Endothelial cell of umbilical vein (primary cell): ENCODE results near the gene GTF3C6. TPM values are rescaled to one million over a fixed set of nuclear protein-coding genes. Genes with fewer than 3 reads are reported as not detected.
"Not testable (repeated sequence)": the region's sequence is repeated elsewhere in the genome, so short reads cannot be mapped to it uniquely, and the experiment has no call there.

Experiments
- BruUV-seq: library from RNA; stranded (reverse); fragments of 400-500 nt; replicated peaks from 2 replicates; lab custom pipeline; 2021; lab: Mats Ljungman, UMichigan
- CTCF ChIA-PET: fragments of 300-600, 350-600 bp; sonication (Branson Sonifier 250); formaldehyde crosslinking; loops from one replicate; lab custom pipeline; 2021; ENCODE audit warnings: antibody characterized with exemption, inconsistent platforms; lab: Charles Lee
- POLR2A ChIA-PET: fragments of 300-600, 350-600 bp; sonication (Branson Sonifier 250); formaldehyde crosslinking; loops from one replicate; lab custom pipeline; 2021; ENCODE audit warnings: antibody characterized with exemption, inconsistent platforms; lab: Charles Lee
- DNase-seq: peaks from one replicate; pipeline ENCODE4 v3.0.0-alpha.2; 2011; ENCODE audit warnings: low read depth, low spot score
- FAIRE-seq: peaks from 2 replicates; lab custom pipeline; 2011; peaks lifted over from hg19 to GRCh38; lab: Jason Lieb, UNC
- H2AFZ ChIP-seq: 2 replicates; pipeline ENCODE4 v1.6.0; 2012; ENCODE audit warnings: low read depth, low read length, control low read depth, inconsistent platforms
- H3K27ac ChIP-seq: 2 replicates; pipeline ENCODE4 v1.5.1; 2011; ENCODE audit warnings: low read depth, mild to moderate bottlenecking, control low read depth, low read length, moderate library complexity; ENCODE audit not compliant: insufficient read depth
- H3K27me3 ChIP-seq, 2 experiments: 2 replicates each; pipeline versions ENCODE4 v1.6.0 to v1.6.1; 2011; ENCODE audit warnings: low read length in 2 of 2, mixed read lengths in 1 of 2; ENCODE audit not compliant: control insufficient read depth in 2 of 2, insufficient read depth in 2 of 2
- H3K36me3 ChIP-seq, 2 experiments: 2 replicates in 1 of 2; 3 replicates in 1 of 2; pipeline ENCODE4 v1.5.1; 2011; ENCODE audit warnings: low read length in 2 of 2, mild to moderate bottlenecking in 1 of 2, moderate library complexity in 1 of 2; ENCODE audit not compliant: control insufficient read depth in 2 of 2, insufficient read depth in 2 of 2; ENCODE audit errors: extremely low read depth in 1 of 2
- H3K4me1 ChIP-seq: 3 replicates; pipeline ENCODE4 v1.5.1; 2011; ENCODE audit warnings: mild to moderate bottlenecking, low read length; ENCODE audit not compliant: control insufficient read depth, insufficient read depth; ENCODE audit errors: extremely low read depth
- H3K4me2 ChIP-seq: 2 replicates; pipeline ENCODE4 v1.6.1; 2011; ENCODE audit warnings: low read length, control low read depth, mixed read lengths; ENCODE audit not compliant: insufficient read depth
- H3K4me3 ChIP-seq, 3 experiments: fragments of 200-600 bp in 1 of 3; sonication (generic), shearing (Covaris generic) in 1 of 3; replicated peaks in 1 of 3; 2 replicates each; pipeline ENCODE4 v1.5.1; 2011 to 2016; ENCODE audit warnings: control low read depth in 3 of 3, low read length in 3 of 3, mild to moderate bottlenecking in 2 of 3, inconsistent platforms in 1 of 3, low read depth in 1 of 3, moderate library complexity in 1 of 3; ENCODE audit not compliant: insufficient read depth in 1 of 3
- H3K79me2 ChIP-seq: 2 replicates; pipeline ENCODE4 v1.6.0; 2012; ENCODE audit warnings: low read length, inconsistent platforms; ENCODE audit not compliant: control insufficient read depth, insufficient read depth
- H3K9ac ChIP-seq: replicated peaks from 2 replicates; pipeline ENCODE3; 2011; ENCODE audit warnings: low read length, control low read depth; ENCODE audit not compliant: insufficient read depth; ENCODE audit errors: extremely low read depth
- H3K9me1 ChIP-seq: replicated peaks from 3 replicates; pipeline ENCODE4 v1.6.0; 2011; ENCODE audit warnings: mild to moderate bottlenecking, low read length; ENCODE audit not compliant: control insufficient read depth, insufficient read depth; ENCODE audit errors: extremely low read depth
- H3K9me3 ChIP-seq: replicated peaks from 2 replicates; pipeline ENCODE4 v1.5.1; 2012; ENCODE audit warnings: low read length, inconsistent platforms; ENCODE audit not compliant: control insufficient read depth, insufficient read depth
- H4K20me1 ChIP-seq: replicated peaks from 2 replicates; pipeline ENCODE3; 2011; ENCODE audit warnings: mild to moderate bottlenecking, low read length; ENCODE audit not compliant: control insufficient read depth, insufficient read depth; ENCODE audit errors: extremely low read depth
- CTCF ChIP-seq, 2 donors: IDR thresholded peaks; 1 replicate in 1 of 2; 2 replicates in 1 of 2; pipeline ENCODE4 v1.5.1; 2011; ENCODE audit warnings: low read length in 2 of 2, mild to moderate bottlenecking in 2 of 2, moderate library complexity in 2 of 2, control low read depth in 1 of 2, inconsistent platforms in 1 of 2, low read depth in 1 of 2; ENCODE audit not compliant: insufficient read depth in 1 of 2; ENCODE audit errors: extremely low read depth in 1 of 2
- EZH2 ChIP-seq: IDR thresholded peaks from 2 replicates; pipeline ENCODE4 v1.6.1; 2012; ENCODE audit warnings: borderline replicate concordance, low read depth, mild to moderate bottlenecking, moderate library complexity, low read length, inconsistent platforms; ENCODE audit not compliant: severe bottlenecking
- MAX ChIP-seq: IDR thresholded peaks from 2 replicates; pipeline ENCODE4 v1.6.1; 2011; ENCODE audit not compliant: insufficient read depth, insufficient read length
- dilution Hi-C: fragments of 300-500 bp; cut with MboI; formaldehyde crosslinking; loops from one replicate; pipeline ENCODE4 v1.15.0; 2019; ENCODE audit warnings: low sequenced_read_pairs; ENCODE audit not compliant: extremely low pct_ligation_motif_present
- intact Hi-C: fragments of 100-400 bp; cut with micrococcal nuclease; formaldehyde crosslinking; loops from one replicate; pipeline ENCODE4 v1.10.0; 2022
- polyA plus RNA-seq, 4 experiments: library from polyadenylated mRNA; depleted of rRNA in 3 of 4; stranded (reverse) in 3 of 4; unstranded in 1 of 4; fragments of >200 nt; gene quantifications; 2 replicates each; pipeline versions ENCODE4 v1.2.1 to v1.2.3, GENCODE V29; 2011 to 2012; ENCODE audit warnings: missing spikeins in 1 of 4
- total RNA-seq: library from RNA; stranded (reverse); gene quantifications from 2 replicates; pipeline ENCODE4 v1.2.3, GENCODE V29; 2021

The GTF3C6 gene
- total and polyA plus RNA-seq, 2 donors (not counting 3 experiments of a cell fraction or from before 2014, with no cell fraction given) = 12.1 to 88.1 TPM

GRCh38 chr6:111015389-111016124, 57.1 kb downstream of the GTF3C6 start:
- Histone ChIP-seq H3K4me1 (no peaks in the 10 kb centered on the region), H3K9me3 (no peaks in the 10 kb centered on the region), H3K27ac (no peak overlapping the region), H3K9ac (no peak overlapping the region), H3K9me1 (no peaks in the 10 kb centered on the region), H3K4me3 (no peak overlapping the region), H2AFZ (no peak overlapping the region), H3K79me2 (no peaks in the 10 kb centered on the region), H4K20me1 (no peaks in the 10 kb centered on the region), H3K27me3 (no peaks in the 10 kb centered on the region), H3K4me2 (no peak overlapping the region), H3K36me3 (peaks cover 0 to 4% of the 10 kb centered on the region in 2 experiments)
- ChIA-PET CTCF (no interaction called here), POLR2A (no interaction called here)
- intact Hi-C loops = no loop called here
- dilution Hi-C loops = no loop called here
- TF ChIP-seq MAX = no peak
- no peak for TF ChIP-seq CTCF (IDR thresholded peaks at IDR 0.05; ENCODE audit: extremely low read depth in 1 of 2, insufficient read depth in 1 of 2, low read depth in 1 of 2, low read length in 2 of 2)
- TF ChIP-seq EZH2 = no peak
- BruUV-seq = no TSS peak
- FAIRE-seq (no peak), DNase-seq (no peak)

DNA sequence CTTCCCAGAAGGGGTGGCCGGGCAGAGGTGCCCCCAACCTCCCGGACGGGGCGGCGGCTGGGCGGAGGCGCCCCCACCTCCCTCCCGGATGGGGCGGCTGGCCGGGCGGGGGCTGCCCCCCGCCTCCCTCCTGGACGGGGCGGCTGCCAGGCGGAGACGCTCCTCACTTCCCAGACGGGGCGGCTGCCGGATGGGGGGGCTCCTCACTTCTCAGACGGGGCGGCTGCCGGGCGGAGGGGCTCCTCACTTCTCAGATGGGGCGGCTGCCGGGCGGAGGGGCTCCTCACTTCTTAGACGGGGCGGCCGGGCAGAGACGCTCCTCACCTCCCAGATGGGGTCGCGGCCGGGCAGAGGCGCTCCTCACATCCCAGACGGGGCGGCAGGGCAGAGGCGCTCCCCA, 58.7 kb downstream of the GTF3C6 start:
- BruUV-seq, H3K27me3 ChIP-seq, H3K4me2 ChIP-seq, DNase-seq, H3K27ac ChIP-seq, CTCF ChIA-PET, POLR2A ChIA-PET, H3K4me1 ChIP-seq, H3K9me3 ChIP-seq, H3K9ac ChIP-seq, H2AFZ ChIP-seq, H3K4me3 ChIP-seq, H3K36me3 ChIP-seq, H3K9me1 ChIP-seq, FAIRE-seq, dilution Hi-C loops, H4K20me1 ChIP-seq, H3K79me2 ChIP-seq, intact Hi-C loops: not testable (repeated sequence)

Other genes starting within 250 kb of the GTF3C6 start
- 11.9 and 12.1 TPM in 2 replicates for gene CDK19, start 143.2 kb upstream of the GTF3C6 start, total RNA-seq
- gene CDK19, start 143.2 kb upstream of the GTF3C6 start, polyA plus RNA-seq = 3.7 and 4.6 TPM in 2 replicates
- 44.2 and 48.2 TPM in 2 replicates for gene AMD1, start 83.9 kb upstream of the GTF3C6 start, total RNA-seq
- 10.7 and 13.1 TPM in 2 replicates for gene AMD1, start 83.9 kb upstream of the GTF3C6 start, polyA plus RNA-seq
- 21.9 and 22.4 TPM in 2 replicates for gene RPF2, start 23.3 kb downstream of the GTF3C6 start, total RNA-seq
- 4.7 and 6.6 TPM in 2 replicates for gene RPF2, start 23.3 kb downstream of the GTF3C6 start, polyA plus RNA-seq
- gene SLC16A10, start 128.8 kb downstream of the GTF3C6 start, total RNA-seq = not detected in 2 replicates
- 0.18 TPM in 1 of 2 replicates, not detected in the other for gene SLC16A10, start 128.8 kb downstream of the GTF3C6 start, polyA plus RNA-seq